Nephron (organoid): Measurements from ENCODE around the gene ADIPOR2.

Experiments
- H3K27ac Mint-ChIP-seq, 3 experiments: 2 replicates each; pipeline ENCODE4 v1.8.0; 2020; ENCODE audit warnings: mixed read lengths in 3 of 3, mild to moderate bottlenecking in 2 of 3, moderate library complexity in 1 of 3
- H3K27me3 Mint-ChIP-seq: 2 replicates; pipeline ENCODE4 v1.8.0; 2021; ENCODE audit warnings: low read depth, mild to moderate bottlenecking, moderate library complexity, mixed read lengths
- H3K36me3 Mint-ChIP-seq: 2 replicates; pipeline ENCODE4 v1.8.0; 2020; ENCODE audit warnings: low read depth, mixed read lengths
- H3K4me1 Mint-ChIP-seq: 2 replicates; pipeline ENCODE4 v1.8.0; 2020; ENCODE audit warnings: mixed read lengths
- H3K4me3 Mint-ChIP-seq, 3 experiments: 2 replicates each; pipeline ENCODE4 v1.8.0; 2020; ENCODE audit warnings: mild to moderate bottlenecking in 3 of 3, mixed read lengths in 3 of 3, moderate library complexity in 2 of 3
- H3K9me3 Mint-ChIP-seq: 2 replicates; pipeline ENCODE4 v1.8.0; 2020; ENCODE audit warnings: mixed read lengths
- CTCF ChIP-seq, 3 experiments: fragments of 200-600 bp; sonication (generic); IDR thresholded peaks; one replicate each; pipeline ENCODE4 v1.5.0; 2021; ENCODE audit warnings: antibody characterized with exemption in 3 of 3; ENCODE audit not compliant: unreplicated experiment in 3 of 3

ADIPOR2 gene

GRCh38 chr12:1799051-1799881, 108.4 kb downstream of the ADIPOR2 start:
- Mint-ChIP-seq H3K27ac (no peak overlapping the region), H3K9me3 (no peaks in the 10 kb centered on the region), H3K4me1 (peaks cover 22% of the 10 kb centered on the region), H3K27me3 (peaks cover 5% of the 10 kb centered on the region), H3K36me3 (no peaks in the 10 kb centered on the region), H3K4me3 (no peak overlapping the region)
- TF ChIP-seq CTCF (IDR thresholded peaks at IDR 0.05; ENCODE audit: unreplicated experiment in 3 of 3): no peak

GRCh38 chr12:1799882-1800400, 109.1 kb downstream of the ADIPOR2 start:
- H3K4me1 Mint-ChIP-seq: peaks cover 22% of the 10 kb centered on the region
- H3K36me3 Mint-ChIP-seq: no peaks in the 10 kb centered on the region
- peaks cover 5% of the 10 kb centered on the region for H3K27me3 Mint-ChIP-seq
- H3K4me3 Mint-ChIP-seq: no peak overlapping the region
- no peak for TF ChIP-seq CTCF (IDR thresholded peaks at IDR 0.05; ENCODE audit: unreplicated experiment in 3 of 3)
- no peaks in the 10 kb centered on the region for H3K9me3 Mint-ChIP-seq
- no peak overlapping the region for H3K27ac Mint-ChIP-seq

- Mint-ChIP-seq H3K27me3 (peaks cover 5% of the 10 kb centered on the region), H3K36me3 (no peaks in the 10 kb centered on the region), H3K9me3 (no peaks in the 10 kb centered on the region), H3K27ac (peak overlapping the region in 1 of 3 experiments; percentile 24), H3K4me1 (peaks cover 18% of the 10 kb centered on the region), H3K4me3 (no peak overlapping the region)
- TF ChIP-seq CTCF (IDR thresholded peaks at IDR 0.05; ENCODE audit: unreplicated experiment in 3 of 3): peak in 1 of 3 experiments; percentile 44
These were observed 109.8 kb downstream of the ADIPOR2 start for GRCh38 chr12:1800401-1801302.

GRCh38 chr12:1801303-1801975, 110.6 kb downstream of the ADIPOR2 start:
- H3K4me3 Mint-ChIP-seq: peak overlapping the region in 1 of 3 experiments; percentile 45
- no peaks in the 10 kb centered on the region for H3K9me3 Mint-ChIP-seq
- H3K27me3 Mint-ChIP-seq: peaks cover 5% of the 10 kb centered on the region
- H3K36me3 Mint-ChIP-seq: no peaks in the 10 kb centered on the region
- H3K4me1 Mint-ChIP-seq: peaks cover 11% of the 10 kb centered on the region
- peak overlapping the region in 2 of 3 experiments; percentile 41 to 74 for H3K27ac Mint-ChIP-seq
- TF ChIP-seq CTCF (IDR thresholded peaks at IDR 0.05; ENCODE audit: unreplicated experiment in 3 of 3): no peak

GRCh38 chr12:1803736-1804135, 112.9 kb downstream of the ADIPOR2 start:
- H3K27me3 Mint-ChIP-seq: peaks cover 5% of the 10 kb centered on the region
- peaks cover 11% of the 10 kb centered on the region for H3K4me1 Mint-ChIP-seq
- no peak for TF ChIP-seq CTCF (IDR thresholded peaks at IDR 0.05; ENCODE audit: unreplicated experiment in 3 of 3)
- no peak overlapping the region for H3K4me3 Mint-ChIP-seq
- no peak overlapping the region for H3K27ac Mint-ChIP-seq
- H3K36me3 Mint-ChIP-seq: no peaks in the 10 kb centered on the region
- no peaks in the 10 kb centered on the region for H3K9me3 Mint-ChIP-seq
